ENCODE data around the gene ABI1. TPM values are rescaled to one million over a fixed set of nuclear protein-coding genes. Genes with fewer than 3 reads are reported as not detected.

Gene ABI1
- total and polyA plus RNA-seq, 2 of the 4 experiments (the other 2 are of a cell fraction): 49.6 to 71.3 TPM

DNA sequence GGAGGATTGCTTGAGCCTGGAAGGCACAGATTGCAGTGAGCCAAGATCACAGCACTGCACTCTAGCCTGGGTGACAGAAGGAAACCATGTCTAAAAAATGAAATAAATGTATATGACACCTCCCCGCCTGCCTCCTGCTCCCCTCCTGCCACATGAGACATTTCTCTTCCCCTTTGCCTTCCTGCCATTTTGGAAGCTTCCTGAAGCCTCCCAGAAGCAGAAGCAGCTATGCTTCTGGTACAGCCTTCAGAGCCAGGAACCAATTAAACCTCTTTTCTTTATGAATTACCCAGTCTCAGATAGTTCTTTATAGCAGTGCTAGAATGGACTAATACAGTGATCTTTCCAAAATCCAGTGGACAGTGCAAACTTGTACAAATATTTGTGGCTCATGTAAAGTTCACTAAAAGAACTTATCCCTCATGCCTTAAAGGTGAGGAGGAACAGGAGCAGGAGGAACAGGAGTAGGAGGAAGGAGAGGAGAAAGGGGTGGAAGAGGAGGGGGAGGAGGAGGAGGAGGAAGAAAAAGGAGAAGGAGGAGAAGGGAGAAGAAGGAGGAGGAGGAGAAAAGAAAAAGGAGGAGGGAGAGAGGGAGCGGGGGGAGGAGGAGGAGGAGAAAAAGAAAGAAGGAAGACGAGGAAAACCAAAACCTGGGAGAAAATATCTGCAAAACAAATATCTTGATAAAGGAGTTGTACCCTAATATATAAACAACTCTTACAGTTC is 2.8 kb upstream of the ABI1 start:
- Histone ChIP-seq H3K18ac (ENCODE audit: low read depth, low read length) (no peak overlapping the region), H3K4me2 (ENCODE audit: low read depth, low read length) (no peak overlapping the region), H3K36me3 (ENCODE audit: control insufficient read depth, insufficient read depth, low read length) (no peaks in the 10 kb centered on the region), H3K27ac (ENCODE audit: insufficient read depth, low read length) (no peak overlapping the region), H3K9me1 (ENCODE audit: insufficient read depth, low read length) (no peaks in the 10 kb centered on the region), H3K14ac (replicated peaks; ENCODE audit: low read depth, low read length) (no peak overlapping the region), H3K4me3 (ENCODE audit: insufficient read depth, low read depth, low read length) (no peak overlapping the region), H3K56ac (ENCODE audit: extremely low read depth, insufficient read depth, low read length) (no peak overlapping the region), H3K9me3 (ENCODE audit: control insufficient read depth, insufficient read depth, low read length) (no peaks in the 10 kb centered on the region), H3K4me1 (ENCODE audit: control insufficient read depth, insufficient read depth, low read length) (no peaks in the 10 kb centered on the region), H3K27me3 (ENCODE audit: control insufficient read depth, insufficient read depth, low read length) (peaks cover 8% of the 10 kb centered on the region), H4K20me1 (ENCODE audit: insufficient read depth, low read length) (peaks cover 3% of the 10 kb centered on the region; the same call in 1 of the 2 replicates), H2BK5ac (ENCODE audit: low read depth, low read length, poor library complexity, severe bottlenecking) (no peak overlapping the region), H3K23ac (ENCODE audit: low read depth, low read length) (no peak overlapping the region), H2AFZ (replicated peaks; ENCODE audit: low read length, poor library complexity) (no peak overlapping the region), H2BK20ac (ENCODE audit: low read depth, low read length) (no peak overlapping the region), H2BK15ac (ENCODE audit: low read depth, low read length) (no peak overlapping the region), H3K4ac (ENCODE audit: low read depth, low read length) (no peak overlapping the region), H3K9ac (ENCODE audit: low read depth, low read length) (no peak overlapping the region), H3K79me1 (ENCODE audit: low read depth in 1 of 2, low read length in 2 of 2) (peaks cover 0 to 6% of the 10 kb centered on the region in 2 experiments; a peak in 1 of 4 replicates), H4K5ac (ENCODE audit: low read depth, low read length) (no peak overlapping the region), H4K91ac (ENCODE audit: insufficient read depth, low read depth, low read length) (no peak overlapping the region), H2BK120ac (ENCODE audit: low read depth, low read length) (no peak overlapping the region), H2AK5ac (ENCODE audit: low read depth, low read length) (no peak overlapping the region), H2AK9ac (replicated peaks; ENCODE audit: low read depth, low read length, poor library complexity) (no peak overlapping the region), H4K8ac (ENCODE audit: low read depth in 2 of 2, low read length in 2 of 2) (no peak overlapping the region)
- in situ Hi-C loops (cut with MboI; ENCODE audit: low sequenced_read_pairs): no loop called here
- ChIA-PET CTCF (no interaction called here), POLR2A (ENCODE audit: unreplicated experiment) (no interaction called here)
- TF ChIP-seq SMC3 (IDR thresholded peaks at IDR 0.05; ENCODE audit: low read depth, low read length): no peak
- TF ChIP-seq CHD1 (IDR thresholded peaks at IDR 0.05; ENCODE audit: low read depth, low read length): no peak
- TF ChIP-seq MAFK (IDR thresholded peaks at IDR 0.05; ENCODE audit: low read depth, low read length): no peak
- TF ChIP-seq USF2 (IDR thresholded peaks at IDR 0.05; ENCODE audit: low read depth, low read length): no peak
- TF ChIP-seq RFX5 (IDR thresholded peaks at IDR 0.05; ENCODE audit: low read depth, low read length): no peak
- TF ChIP-seq MXI1 (IDR thresholded peaks at IDR 0.05; ENCODE audit: borderline replicate concordance, low read depth, low read length): no peak
- BruUV-seq (replicated peaks): no TSS peak
- dilution Hi-C loops (cut with HindIII; ENCODE audit: low sequenced_read_pairs, unreplicated experiment): no loop called here
- intact Hi-C loops (cut with micrococcal nuclease): loop anchor here (5.0 kb wide), 1 partner anchor 116 kb away; no protein-coding TSS in a partner anchor
- no peak for DNase-seq
- no CpG with 5 or more reads among the region's 3 CpGs for WGBS, 2 experiments (ENCODE audit: extremely low coverage in 2 of 2, insufficient read length in 1 of 2)
- ATAC-seq (ENCODE audit: low read depth): no peak
